HFF-Myc (cell line): Measurements from ENCODE around the gene RPS6KA1.

ENCODE experiments used
- DNase-seq: peaks from one replicate; pipeline ENCODE4 v3.0.0-alpha.2; 2011; ENCODE audit warnings: low read depth; ENCODE audit errors: extremely low read depth
- H3K4me3 ChIP-seq: replicated peaks from 2 replicates; pipeline ENCODE4 v1.5.1; 2011; ENCODE audit warnings: low read depth, mild to moderate bottlenecking, control low read depth, low read length
- TF ChIP-seq, protein P1 (sequence below): IDR thresholded peaks from 2 replicates; pipeline ENCODE4 v1.5.1; 2012; ENCODE audit warnings: mild to moderate bottlenecking, low read depth, low read length, control low read depth; ENCODE audit errors: missing control alignments

The RPS6KA1 gene

DNA sequence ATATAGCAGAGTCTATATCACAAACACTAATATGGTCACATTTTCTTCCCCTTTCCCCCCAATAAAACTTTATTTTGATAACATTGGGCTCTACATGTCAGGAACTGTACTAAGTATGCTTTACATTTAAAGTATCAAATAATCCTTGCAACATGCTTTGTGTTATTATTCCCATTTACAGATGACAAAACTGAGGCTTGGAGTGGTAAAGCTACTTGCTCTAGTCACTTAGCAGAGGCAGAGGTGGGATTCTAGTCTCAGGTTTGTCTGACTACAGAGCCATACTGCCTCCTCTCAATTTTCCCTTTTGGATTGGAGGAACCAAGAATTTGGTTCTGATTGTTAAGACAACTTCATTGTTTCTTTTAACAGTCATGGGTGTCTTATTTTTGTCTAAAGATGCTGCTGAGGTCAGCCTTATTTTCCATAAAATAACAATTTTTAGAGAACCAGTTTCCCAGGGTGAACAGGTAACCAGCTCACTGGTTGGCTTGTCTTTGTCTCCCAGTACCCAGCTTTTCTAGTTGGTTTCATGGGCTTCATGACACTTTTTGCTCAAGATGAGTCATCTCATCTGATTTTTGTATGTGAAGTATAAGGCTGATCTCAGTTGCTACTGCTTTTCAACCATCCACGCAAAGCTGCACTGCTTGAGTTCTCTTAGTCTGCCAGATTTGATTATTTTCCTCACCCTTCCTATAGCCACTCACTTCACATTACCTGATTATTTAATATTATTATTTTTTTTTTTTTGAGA lies 85.3 kb downstream of the RPS6KA1 start:
- TF ChIP-seq, protein P1, sequence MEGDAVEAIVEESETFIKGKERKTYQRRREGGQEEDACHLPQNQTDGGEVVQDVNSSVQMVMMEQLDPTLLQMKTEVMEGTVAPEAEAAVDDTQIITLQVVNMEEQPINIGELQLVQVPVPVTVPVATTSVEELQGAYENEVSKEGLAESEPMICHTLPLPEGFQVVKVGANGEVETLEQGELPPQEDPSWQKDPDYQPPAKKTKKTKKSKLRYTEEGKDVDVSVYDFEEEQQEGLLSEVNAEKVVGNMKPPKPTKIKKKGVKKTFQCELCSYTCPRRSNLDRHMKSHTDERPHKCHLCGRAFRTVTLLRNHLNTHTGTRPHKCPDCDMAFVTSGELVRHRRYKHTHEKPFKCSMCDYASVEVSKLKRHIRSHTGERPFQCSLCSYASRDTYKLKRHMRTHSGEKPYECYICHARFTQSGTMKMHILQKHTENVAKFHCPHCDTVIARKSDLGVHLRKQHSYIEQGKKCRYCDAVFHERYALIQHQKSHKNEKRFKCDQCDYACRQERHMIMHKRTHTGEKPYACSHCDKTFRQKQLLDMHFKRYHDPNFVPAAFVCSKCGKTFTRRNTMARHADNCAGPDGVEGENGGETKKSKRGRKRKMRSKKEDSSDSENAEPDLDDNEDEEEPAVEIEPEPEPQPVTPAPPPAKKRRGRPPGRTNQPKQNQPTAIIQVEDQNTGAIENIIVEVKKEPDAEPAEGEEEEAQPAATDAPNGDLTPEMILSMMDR: no peak
- H3K4me3 ChIP-seq: no peak overlapping the region
- DNase-seq: no peak

DNA sequence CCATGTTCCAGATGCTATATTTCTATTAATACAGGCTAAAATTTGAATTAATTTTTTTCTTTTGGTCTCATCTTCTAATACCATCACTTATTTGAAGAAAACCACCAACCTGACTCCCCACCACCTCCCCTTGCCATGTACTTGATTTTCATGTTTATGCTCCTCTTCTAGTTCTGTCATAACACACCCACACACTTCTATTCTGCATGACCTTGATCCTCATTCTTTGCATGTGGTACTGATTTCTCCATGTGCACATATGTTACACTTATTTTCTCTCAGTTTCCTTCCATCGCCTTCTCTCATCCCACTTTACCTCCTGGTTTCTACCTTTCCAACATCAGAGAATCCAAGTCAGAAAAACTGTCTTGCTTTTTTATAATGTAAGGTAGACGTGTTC lies 87.3 kb downstream of the RPS6KA1 start:
- no peak overlapping the region for H3K4me3 ChIP-seq
- TF ChIP-seq, protein P1: no peak
- no peak for DNase-seq

DNA sequence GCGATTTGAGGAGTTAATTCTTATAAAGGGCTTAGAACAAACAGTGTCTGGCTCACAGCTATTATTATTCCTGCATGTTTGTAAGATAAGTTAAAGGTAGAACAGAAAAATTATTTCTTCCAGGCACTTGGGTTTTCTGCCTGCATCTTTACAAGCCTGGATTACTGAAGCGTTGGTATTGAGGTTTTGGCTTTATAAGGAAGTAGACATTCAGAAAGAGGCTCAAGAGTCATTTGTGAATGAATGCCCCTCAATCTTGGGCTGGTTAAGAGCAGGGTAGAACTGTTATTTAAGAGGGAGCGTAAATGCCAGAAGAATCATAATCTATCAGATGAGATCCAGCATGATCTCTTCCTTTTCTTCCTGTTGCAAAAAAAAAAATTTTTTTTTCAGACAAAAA lies 89.0 kb downstream of the RPS6KA1 start:
- TF ChIP-seq, protein P1: no peak
- DNase-seq: no peak
- no peak overlapping the region for H3K4me3 ChIP-seq
